MM.1S (cell line): ENCODE data around the gene VNN1.

Experiments used
- DNase-seq: peaks from one replicate; pipeline ENCODE4 v3.0.0-alpha.2; 2015
- H2AFZ ChIP-seq: fragments of 300-600 bp; sonication (generic); 2 replicates; pipeline ENCODE4 v1.6.0; 2016; ENCODE audit warnings: antibody characterized with exemption, low read length
- H3F3A ChIP-seq: fragments of 300-600 bp; sonication (generic); 2 replicates; pipeline ENCODE4 v1.6.1; 2016; ENCODE audit warnings: mild to moderate bottlenecking, antibody characterized with exemption, low read length, moderate library complexity, mixed read lengths; ENCODE audit not compliant: insufficient read depth
- H3K27ac ChIP-seq: fragments of 300-600 bp; sonication (generic); 2 replicates; pipeline ENCODE4 v1.5.1; 2016; ENCODE audit warnings: mild to moderate bottlenecking, low read length
- H3K27me3 ChIP-seq: fragments of 300-600 bp; sonication (generic); replicated peaks from 2 replicates; pipeline ENCODE4 v1.6.0; 2016; ENCODE audit warnings: low read length; ENCODE audit not compliant: insufficient read depth
- H3K36me3 ChIP-seq: fragments of 300-600 bp; sonication (generic); replicated peaks from 2 replicates; pipeline ENCODE4 v1.6.1; 2016; ENCODE audit warnings: mild to moderate bottlenecking, low read length, mixed read lengths; ENCODE audit not compliant: insufficient read depth
- H3K4me1 ChIP-seq: fragments of 300-600 bp; sonication (generic); 2 replicates; pipeline ENCODE4 v1.6.1; 2016; ENCODE audit warnings: low read length, mixed read lengths
- H3K4me2 ChIP-seq: fragments of 300-600 bp; sonication (generic); 2 replicates; pipeline ENCODE4 v1.6.0; 2016; ENCODE audit warnings: low read depth, low read length
- H3K4me3 ChIP-seq: fragments of 300-600 bp; sonication (generic); 2 replicates; pipeline ENCODE4 v1.5.1; 2016; ENCODE audit warnings: low read length, mixed read lengths
- H3K79me2 ChIP-seq: fragments of 300-600 bp; sonication (generic); 2 replicates; pipeline ENCODE4 v1.6.1; 2016; ENCODE audit warnings: mixed run types, low read length, mixed read lengths
- H3K9ac ChIP-seq: fragments of 300-600 bp; sonication (generic); 2 replicates; pipeline ENCODE4 v1.6.1; 2016; ENCODE audit warnings: low read length, mixed read lengths
- H3K9me2 ChIP-seq: fragments of 300-600 bp; sonication (generic); replicated peaks from 2 replicates; pipeline ENCODE4 v1.6.1; 2016; ENCODE audit warnings: mild to moderate bottlenecking, low read length, mixed read lengths; ENCODE audit not compliant: insufficient read depth
- H3K9me3 ChIP-seq: fragments of 300-600 bp; sonication (generic); replicated peaks from 2 replicates; pipeline ENCODE4 v1.6.1; 2016; ENCODE audit warnings: mild to moderate bottlenecking, low read length, mixed read lengths; ENCODE audit not compliant: insufficient read depth
- H4K20me1 ChIP-seq: fragments of 300-600 bp; sonication (generic); 2 replicates; pipeline ENCODE4 v1.6.1; 2016; ENCODE audit warnings: mild to moderate bottlenecking, low read length, moderate library complexity, mixed read lengths; ENCODE audit not compliant: insufficient read depth
- EZH2 ChIP-seq: fragments of 300-600 bp; sonication (generic); optimal IDR thresholded peaks from 2 replicates; pipeline ENCODE3; 2017; ENCODE audit warnings: low read depth, mild to moderate bottlenecking, antibody characterized with exemption, low read length, mixed read lengths
- EZH2phosphoT487 ChIP-seq: fragments of 300-600 bp; sonication (generic); IDR thresholded peaks from 2 replicates; pipeline ENCODE4 v1.6.1; 2018; ENCODE audit warnings: antibody characterized with exemption, low read length
- TF ChIP-seq, protein P1 (sequence below): fragments of 300-600 bp; sonication (generic); IDR thresholded peaks from 2 replicates; pipeline ENCODE4 v1.5.1; 2016; ENCODE audit warnings: antibody characterized with exemption, low read length, mixed read lengths

Gene VNN1

DNA sequence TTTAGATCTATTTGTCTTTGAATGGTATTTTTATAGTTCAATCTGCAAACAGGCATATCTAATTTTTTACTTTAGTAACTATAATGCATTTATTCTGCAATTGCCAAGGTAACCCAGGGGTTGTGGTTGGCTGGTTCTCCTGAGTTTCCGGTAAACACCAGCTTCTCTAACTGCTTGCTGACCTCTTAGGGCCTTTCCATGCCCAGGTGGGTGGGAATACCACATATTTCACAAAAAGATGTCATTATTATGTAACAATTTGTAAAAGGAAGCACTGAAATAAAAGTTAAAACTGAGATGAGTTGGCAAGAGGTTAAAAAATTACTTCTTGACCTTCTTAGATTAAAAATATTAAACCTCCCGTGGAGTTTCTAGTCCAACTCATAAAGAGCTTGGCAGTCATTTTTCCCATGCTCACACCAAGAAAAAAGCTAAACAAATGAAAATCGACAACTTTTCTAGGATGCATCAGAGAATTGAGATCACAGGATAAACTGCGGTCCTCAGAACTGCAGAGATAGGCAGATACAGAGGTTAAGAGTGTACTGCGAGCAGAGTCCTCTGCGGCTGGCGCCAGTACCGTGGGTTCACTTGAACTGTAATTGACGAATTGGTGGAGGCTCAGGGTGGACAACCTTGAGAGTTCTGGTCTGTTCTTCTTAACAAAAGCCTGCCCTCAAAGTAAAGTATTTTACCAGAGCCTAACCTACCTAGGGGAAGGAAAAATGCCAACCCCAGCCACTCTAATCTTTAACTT, 2.2 kb upstream of the VNN1 start:
- no peaks in the 10 kb centered on the region for H3K79me2 ChIP-seq
- no peaks in the 10 kb centered on the region for H3K27me3 ChIP-seq
- no peaks in the 10 kb centered on the region for H3K4me1 ChIP-seq
- H3K4me2 ChIP-seq = no peak overlapping the region
- no peaks in the 10 kb centered on the region for H3K36me3 ChIP-seq
- H3K4me3 ChIP-seq = no peak overlapping the region
- H3K9me2 ChIP-seq = no peaks in the 10 kb centered on the region
- no peak overlapping the region for H2AFZ ChIP-seq
- H3K9ac ChIP-seq = no peak overlapping the region
- no peak for DNase-seq
- H3K27ac ChIP-seq = no peak overlapping the region
- H4K20me1 ChIP-seq = no peaks in the 10 kb centered on the region
- no peak for TF ChIP-seq EZH2
- TF ChIP-seq EZH2phosphoT487 = no peak
- TF ChIP-seq, protein P1, sequence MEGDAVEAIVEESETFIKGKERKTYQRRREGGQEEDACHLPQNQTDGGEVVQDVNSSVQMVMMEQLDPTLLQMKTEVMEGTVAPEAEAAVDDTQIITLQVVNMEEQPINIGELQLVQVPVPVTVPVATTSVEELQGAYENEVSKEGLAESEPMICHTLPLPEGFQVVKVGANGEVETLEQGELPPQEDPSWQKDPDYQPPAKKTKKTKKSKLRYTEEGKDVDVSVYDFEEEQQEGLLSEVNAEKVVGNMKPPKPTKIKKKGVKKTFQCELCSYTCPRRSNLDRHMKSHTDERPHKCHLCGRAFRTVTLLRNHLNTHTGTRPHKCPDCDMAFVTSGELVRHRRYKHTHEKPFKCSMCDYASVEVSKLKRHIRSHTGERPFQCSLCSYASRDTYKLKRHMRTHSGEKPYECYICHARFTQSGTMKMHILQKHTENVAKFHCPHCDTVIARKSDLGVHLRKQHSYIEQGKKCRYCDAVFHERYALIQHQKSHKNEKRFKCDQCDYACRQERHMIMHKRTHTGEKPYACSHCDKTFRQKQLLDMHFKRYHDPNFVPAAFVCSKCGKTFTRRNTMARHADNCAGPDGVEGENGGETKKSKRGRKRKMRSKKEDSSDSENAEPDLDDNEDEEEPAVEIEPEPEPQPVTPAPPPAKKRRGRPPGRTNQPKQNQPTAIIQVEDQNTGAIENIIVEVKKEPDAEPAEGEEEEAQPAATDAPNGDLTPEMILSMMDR = no peak
- H3K9me3 ChIP-seq = no peaks in the 10 kb centered on the region
- H3F3A ChIP-seq = no peaks in the 10 kb centered on the region

DNA sequence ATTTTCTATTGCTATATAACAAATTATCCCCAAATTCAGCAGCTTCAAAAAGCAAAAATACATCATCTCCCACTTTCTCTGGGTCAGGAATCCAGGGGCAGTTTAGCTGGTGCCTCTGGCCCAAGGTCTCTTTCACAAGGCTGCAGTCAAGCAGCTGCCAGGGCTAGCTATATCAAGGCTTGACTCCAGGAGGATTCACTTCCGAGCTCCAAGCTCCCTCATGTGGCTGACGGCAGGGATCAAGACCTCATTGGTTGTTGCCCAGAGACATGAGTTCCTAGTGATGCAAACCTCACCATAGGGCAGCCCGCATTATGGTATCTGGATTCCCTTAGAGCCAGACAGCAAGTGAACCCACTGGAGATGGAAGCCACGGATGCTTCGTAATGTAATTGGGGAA, 1.3 kb upstream of the VNN1 start:
- Histone ChIP-seq H4K20me1 (no peaks in the 10 kb centered on the region), H3K27me3 (no peaks in the 10 kb centered on the region), H3K4me1 (no peaks in the 10 kb centered on the region), H3F3A (no peaks in the 10 kb centered on the region), H3K36me3 (no peaks in the 10 kb centered on the region), H3K9ac (no peak overlapping the region), H3K79me2 (no peaks in the 10 kb centered on the region), H3K9me3 (no peaks in the 10 kb centered on the region), H3K9me2 (no peaks in the 10 kb centered on the region), H3K27ac (no peak overlapping the region), H3K4me2 (no peak overlapping the region), H2AFZ (no peak overlapping the region), H3K4me3 (no peak overlapping the region)
- DNase-seq = no peak
- TF ChIP-seq, protein P1 = no peak
- TF ChIP-seq EZH2 (no peak), EZH2phosphoT487 (no peak)

DNA sequence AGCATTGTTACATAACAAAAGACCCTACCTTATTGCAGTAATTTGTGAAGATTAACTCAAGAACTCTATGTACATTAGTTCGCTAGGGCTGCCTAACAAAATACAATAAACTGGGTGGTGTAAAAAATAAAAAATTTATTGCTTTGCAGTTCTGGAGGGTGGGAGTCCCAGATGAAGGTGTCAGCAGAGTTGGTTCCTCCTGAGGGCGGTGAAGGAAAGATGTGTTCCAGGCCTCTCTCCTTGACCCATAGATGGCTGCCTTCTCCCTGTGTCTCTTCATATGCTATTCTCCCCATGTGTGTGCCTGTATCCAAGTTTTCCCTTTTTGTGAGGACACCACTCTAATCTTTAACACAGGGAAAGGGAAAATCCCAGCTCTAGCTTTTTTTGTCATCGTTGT, 305 bp upstream of the VNN1 start:
- Histone ChIP-seq H3F3A (no peaks in the 10 kb centered on the region), H3K9me3 (no peaks in the 10 kb centered on the region), H3K4me2 (no peak overlapping the region), H3K9me2 (no peaks in the 10 kb centered on the region), H2AFZ (no peak overlapping the region), H3K79me2 (no peaks in the 10 kb centered on the region), H3K9ac (no peak overlapping the region), H4K20me1 (no peaks in the 10 kb centered on the region), H3K36me3 (no peaks in the 10 kb centered on the region), H3K27ac (no peak overlapping the region), H3K4me1 (no peaks in the 10 kb centered on the region), H3K4me3 (no peak overlapping the region), H3K27me3 (no peaks in the 10 kb centered on the region)
- no peak for DNase-seq
- TF ChIP-seq EZH2 (no peak), EZH2phosphoT487 (no peak)

DNA sequence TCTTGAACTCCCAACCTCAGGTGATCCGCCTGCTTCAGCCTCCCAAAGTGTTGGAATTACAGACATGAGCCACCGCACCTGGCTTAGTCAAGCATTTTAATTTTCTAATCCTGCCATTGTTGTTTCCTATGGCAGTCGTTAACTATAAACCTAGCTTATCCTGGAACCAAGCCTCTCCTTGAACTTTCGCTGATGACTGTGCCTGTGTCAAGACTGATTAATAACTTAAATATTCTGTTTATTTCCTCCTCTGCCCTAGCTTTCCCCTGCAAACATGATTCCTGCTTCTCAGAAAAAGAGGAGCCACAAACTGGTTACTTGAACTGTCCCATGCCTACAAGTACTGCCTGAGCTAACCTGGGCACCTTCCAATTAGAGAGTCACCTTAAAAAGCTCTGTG, 1.5 kb downstream of the VNN1 start:
- Histone ChIP-seq H3K79me2 (no peaks in the 10 kb centered on the region), H3K4me1 (no peaks in the 10 kb centered on the region), H4K20me1 (no peaks in the 10 kb centered on the region), H3F3A (no peaks in the 10 kb centered on the region), H3K27me3 (no peaks in the 10 kb centered on the region), H3K27ac (no peak overlapping the region), H2AFZ (no peak overlapping the region), H3K4me3 (no peak overlapping the region), H3K4me2 (no peak overlapping the region), H3K9me2 (no peaks in the 10 kb centered on the region), H3K36me3 (no peaks in the 10 kb centered on the region), H3K9me3 (no peaks in the 10 kb centered on the region), H3K9ac (no peak overlapping the region)
- TF ChIP-seq EZH2 (no peak), EZH2phosphoT487 (no peak)
- TF ChIP-seq, protein P1 = no peak
- no peak for DNase-seq
